GM23338 (cell line): ENCODE data around the gene PMEL.

Experiments used
- CREB1 ChIP-seq: fragments of 250-450 bp; sonication (Bioruptor Pico); IDR thresholded peaks from 2 replicates; pipeline ENCODE4 v1.5.0; 2020; ENCODE audit warnings: low read depth, mild to moderate bottlenecking, moderate library complexity
- CTCF ChIP-seq, 2 experiments: fragments of 200-600 bp in 1 of 2; sonication (generic) in 1 of 2; conservative IDR thresholded peaks; 2 replicates each; pipeline versions ENCODE4 v1.5.1 to v1.6.1; 2016 to 2017; ENCODE audit warnings: antibody characterized with exemption in 2 of 2, low read depth in 2 of 2, mild to moderate bottlenecking in 2 of 2, moderate library complexity in 1 of 2
- EZH2 ChIP-seq: fragments of 200-600 bp; sonication (generic); IDR thresholded peaks from one replicate; pipeline ENCODE4 v1.8.0; 2017; ENCODE audit warnings: antibody characterized with exemption, mild to moderate bottlenecking, low read depth; ENCODE audit not compliant: unreplicated experiment
- EZH2phosphoT487 ChIP-seq: fragments of 200-600 bp; sonication (generic); IDR thresholded peaks from one replicate; pipeline ENCODE4 v1.8.1; 2018; ENCODE audit warnings: antibody characterized with exemption; ENCODE audit not compliant: unreplicated experiment
- JUNB ChIP-seq: IDR thresholded peaks from one replicate; pipeline ENCODE4 v1.6.1; 2016; ENCODE audit warnings: antibody characterized with exemption; ENCODE audit not compliant: unreplicated experiment
- POLR2AphosphoS5 ChIP-seq: IDR thresholded peaks from 2 replicates; pipeline ENCODE4 v1.6.1; 2016; ENCODE audit warnings: antibody characterized with exemption, low read depth
- REST ChIP-seq: IDR thresholded peaks from one replicate; pipeline ENCODE4 v1.6.1; 2018; ENCODE audit warnings: antibody characterized with exemption; ENCODE audit not compliant: unreplicated experiment
- ZNF114 ChIP-seq: fragments of 250-450 bp; sonication (Bioruptor Pico); IDR thresholded peaks from 2 replicates; pipeline ENCODE4 v1.5.0; 2020; ENCODE audit warnings: mild to moderate bottlenecking, moderate library complexity
- ZNF331 ChIP-seq: fragments of 250-450 bp; sonication (Bioruptor Pico); IDR thresholded peaks from 2 replicates; pipeline ENCODE4 v1.5.0; 2020; ENCODE audit warnings: low read depth, mild to moderate bottlenecking, moderate library complexity
- ZNF462 ChIP-seq: fragments of 250-450 bp; sonication (Bioruptor Pico); IDR thresholded peaks from 2 replicates; pipeline ENCODE4 v1.5.0; 2020; ENCODE audit warnings: mild to moderate bottlenecking, moderate library complexity

GRCh38 chr12:55912908-55913307 is 52.9 kb downstream of the PMEL start:
- TF ChIP-seq CTCF (conservative IDR thresholded peaks at IDR 0.05; ENCODE audit: low read depth in 2 of 2) (no peak), EZH2 (no peak), CREB1 (CRISPR knock-in tag) (no peak), ZNF462 (no peak), POLR2AphosphoS5 (no peak), EZH2phosphoT487 (no peak), ZNF331 (CRISPR knock-in tag) (no peak), JUNB (no peak), REST (no peak), ZNF114 (CRISPR knock-in tag) (no peak)
